Loucy (cell line): ENCODE results near the gene TAF4.

Experiments used
- H2AFZ ChIP-seq: fragments of 200-600 bp; sonication (generic); 2 replicates; pipeline ENCODE4 v1.6.0; 2016; ENCODE audit warnings: antibody characterized with exemption, mild to moderate bottlenecking, low read length, moderate library complexity
- H3F3A ChIP-seq: fragments of 200-600 bp; 2 replicates; pipeline ENCODE4 v1.6.0; 2016; ENCODE audit warnings: antibody characterized with exemption, low read depth, mild to moderate bottlenecking
- H3K27me3 ChIP-seq: fragments of 200-600 bp; sonication (generic); 2 replicates; pipeline ENCODE4 v1.6.1; 2014; ENCODE audit warnings: low read length, mild to moderate bottlenecking; ENCODE audit not compliant: insufficient read depth, poor library complexity, severe bottlenecking
- H3K36me3 ChIP-seq: fragments of 200-600 bp; sonication (generic); 2 replicates; pipeline ENCODE4 v1.6.1; 2016; ENCODE audit warnings: low read length; ENCODE audit not compliant: insufficient read depth
- H3K4me1 ChIP-seq: fragments of 200-600 bp; sonication (generic); 2 replicates; pipeline ENCODE4 v1.5.1; 2014; ENCODE audit warnings: low read length, mild to moderate bottlenecking; ENCODE audit not compliant: insufficient read depth, poor library complexity, severe bottlenecking
- H3K4me2 ChIP-seq: fragments of 200-600 bp; sonication (generic); 2 replicates; pipeline ENCODE4 v1.6.0; 2014; ENCODE audit warnings: antibody characterized with exemption, low read length, low read depth, mild to moderate bottlenecking; ENCODE audit not compliant: poor library complexity, severe bottlenecking
- H3K4me3 ChIP-seq: fragments of 200-600 bp; sonication (generic); 2 replicates; pipeline ENCODE4 v1.5.1; 2014; ENCODE audit warnings: low read length, mild to moderate bottlenecking, mixed read lengths; ENCODE audit not compliant: poor library complexity, severe bottlenecking
- H3K79me2 ChIP-seq: fragments of 200-600 bp; sonication (generic); 2 replicates; pipeline ENCODE4 v1.6.1; 2014; ENCODE audit warnings: low read length; ENCODE audit not compliant: insufficient read depth
- H3K9ac ChIP-seq: fragments of 200-600 bp; sonication (generic); 2 replicates; pipeline ENCODE4 v1.6.0; 2014; ENCODE audit warnings: mild to moderate bottlenecking, low read depth, low read length, moderate library complexity; ENCODE audit not compliant: poor library complexity, severe bottlenecking
- H3K9me2 ChIP-seq: fragments of 200-600 bp; sonication (generic); replicated peaks from 2 replicates; pipeline ENCODE4 v1.6.1; 2016; ENCODE audit warnings: low read depth, low read length, mixed read lengths
- H3K9me3 ChIP-seq: fragments of 200-600 bp; sonication (generic); 2 replicates; pipeline ENCODE4 v1.6.1; 2014; ENCODE audit warnings: mild to moderate bottlenecking, antibody characterized with exemption, low read length, low read depth; ENCODE audit not compliant: insufficient read depth
- H4K20me1 ChIP-seq: fragments of 200-600 bp; sonication (generic); 2 replicates; pipeline ENCODE4 v1.6.0; 2014; ENCODE audit warnings: antibody characterized with exemption, low read length, mild to moderate bottlenecking; ENCODE audit not compliant: insufficient read depth, poor library complexity, severe bottlenecking
- CTCF ChIP-seq: fragments of 200-600 bp; sonication (generic); conservative IDR thresholded peaks from 2 replicates; pipeline ENCODE4 v1.5.1; 2014; ENCODE audit warnings: mild to moderate bottlenecking, antibody characterized with exemption, low read length
- EZH2phosphoT487 ChIP-seq: fragments of 200-600 bp; IDR thresholded peaks from 2 replicates; pipeline ENCODE4 v1.6.1; 2018; ENCODE audit warnings: antibody characterized with exemption, mild to moderate bottlenecking, moderate library complexity, borderline replicate concordance

TAF4 gene

GRCh38 chr20:61950641-61951071 lies 115.0 kb downstream of the TAF4 start:
- Histone ChIP-seq H3K9me3 (no peaks in the 10 kb centered on the region), H3K9ac (no peak overlapping the region), H3K4me2 (no peak overlapping the region), H3K4me1 (no peaks in the 10 kb centered on the region), H3K27me3 (no peaks in the 10 kb centered on the region), H2AFZ (no peak overlapping the region), H3K4me3 (no peak overlapping the region), H3K36me3 (no peaks in the 10 kb centered on the region), H3K9me2 (no peaks in the 10 kb centered on the region), H3F3A (no peaks in the 10 kb centered on the region), H3K79me2 (no peaks in the 10 kb centered on the region), H4K20me1 (no peaks in the 10 kb centered on the region)
- no peak for TF ChIP-seq CTCF
- no peak for TF ChIP-seq EZH2phosphoT487

DNA sequence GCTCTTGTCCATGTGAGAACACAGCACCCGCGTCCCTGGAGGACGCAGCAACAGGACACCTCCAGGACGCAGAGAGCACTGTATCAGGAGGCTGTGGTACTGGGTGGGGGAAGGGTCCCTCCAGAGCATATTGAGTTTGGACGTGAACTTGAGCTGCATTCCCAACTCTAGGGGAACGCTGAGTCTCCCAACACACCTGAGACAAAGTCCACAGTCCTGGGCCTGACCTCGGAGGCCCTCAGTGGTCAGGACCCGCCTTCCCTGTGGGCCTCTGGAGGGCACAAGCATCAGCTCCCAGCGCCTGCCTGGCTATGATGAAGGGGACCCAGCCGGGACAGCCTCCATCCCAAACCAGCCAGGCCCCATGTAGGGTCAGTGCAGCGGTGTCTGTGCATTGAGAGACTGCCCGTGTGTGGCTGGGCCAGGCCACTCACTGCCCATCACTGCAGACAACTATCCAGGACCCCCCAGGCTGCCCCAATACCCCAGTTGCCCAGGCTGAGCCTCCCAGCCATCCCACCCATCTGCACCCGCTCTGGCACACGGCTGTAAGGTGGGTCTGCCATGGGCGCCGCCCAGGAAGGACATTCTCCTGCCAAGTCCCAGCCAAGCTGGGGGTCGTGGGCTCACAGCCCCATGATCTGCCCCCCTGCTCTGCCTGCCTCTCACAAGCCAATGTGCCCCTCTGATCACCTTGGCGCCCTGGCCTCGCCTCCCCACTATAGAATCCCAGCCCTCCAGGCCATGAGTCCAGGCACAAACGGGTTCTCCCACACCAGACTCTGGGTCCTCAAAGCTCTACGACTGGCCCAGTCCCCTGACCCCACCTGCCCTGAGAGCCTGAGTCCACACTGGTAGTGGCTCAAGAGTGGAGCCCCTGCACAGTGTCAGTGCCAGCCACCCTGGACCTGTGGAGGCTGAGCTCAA lies 115.7 kb downstream of the TAF4 start:
- H3K79me2 ChIP-seq: no peaks in the 10 kb centered on the region
- H3K27me3 ChIP-seq: no peaks in the 10 kb centered on the region
- no peaks in the 10 kb centered on the region for H3K4me1 ChIP-seq
- H3K9me2 ChIP-seq: no peaks in the 10 kb centered on the region
- H3K9me3 ChIP-seq: no peaks in the 10 kb centered on the region
- H4K20me1 ChIP-seq: no peaks in the 10 kb centered on the region
- no peak overlapping the region for H2AFZ ChIP-seq
- H3K4me3 ChIP-seq: no peak overlapping the region
- TF ChIP-seq CTCF (no peak), EZH2phosphoT487 (no peak)
- no peak overlapping the region for H3K4me2 ChIP-seq
- H3K9ac ChIP-seq: no peak overlapping the region
- no peaks in the 10 kb centered on the region for H3F3A ChIP-seq
- H3K36me3 ChIP-seq: no peaks in the 10 kb centered on the region

- Histone ChIP-seq H3K4me3 (no peak overlapping the region), H3K9me3 (no peaks in the 10 kb centered on the region), H3K9me2 (no peaks in the 10 kb centered on the region), H3K4me1 (no peaks in the 10 kb centered on the region), H3K79me2 (no peaks in the 10 kb centered on the region), H3K36me3 (no peaks in the 10 kb centered on the region), H3F3A (no peaks in the 10 kb centered on the region), H3K4me2 (no peak overlapping the region), H3K27me3 (no peaks in the 10 kb centered on the region), H3K9ac (no peak overlapping the region), H4K20me1 (no peaks in the 10 kb centered on the region), H2AFZ (no peak overlapping the region)
- TF ChIP-seq EZH2phosphoT487: no peak
Measured at GRCh38 chr20:61949363-61949713, 116.3 kb downstream of the TAF4 start.
